HepG2 (cell line): ENCODE measurements around the gene SULT2A1. TPM values are rescaled to one million over a fixed set of nuclear protein-coding genes. Genes with fewer than 3 reads are reported as not detected.

Source experiments
- DMTF1 ChIP-seq: sonication (generic); formaldehyde crosslinking; IDR thresholded peaks from 2 replicates; pipeline ENCODE4 v1.4.0; 2020; ENCODE audit warnings: mild to moderate bottlenecking, missing genetic modification reagents
- FLYWCH1 ChIP-seq: sonication (generic); formaldehyde crosslinking; IDR thresholded peaks from 2 replicates; pipeline ENCODE4 v1.8.1; 2023; ENCODE audit warnings: mild to moderate bottlenecking, missing genetic modification reagents
- HNRNPH1 ChIP-seq: fragments of 200-400 bp; formaldehyde crosslinking; optimal IDR thresholded peaks from 2 replicates; pipeline ENCODE3; 2017; ENCODE audit warnings: mild to moderate bottlenecking, low read depth, low read length
- HOMEZ ChIP-seq: IDR thresholded peaks from 2 replicates; pipeline ENCODE4 v1.6.1; 2016; ENCODE audit warnings: low read depth
- MIER3 ChIP-seq: IDR thresholded peaks from 2 replicates; pipeline ENCODE4 v1.6.1; 2016; ENCODE audit warnings: missing compliant biosample characterization, borderline replicate concordance
- NRL ChIP-seq: sonication (generic); formaldehyde crosslinking; IDR thresholded peaks from 2 replicates; pipeline ENCODE4 v1.5.0; 2020; ENCODE audit warnings: missing genetic modification reagents, mild to moderate bottlenecking, moderate library complexity, borderline replicate concordance
- POGK ChIP-seq: sonication (generic); formaldehyde crosslinking; conservative IDR thresholded peaks from 2 replicates; pipeline ENCODE4 v1.8.0; 2022; ENCODE audit warnings: mild to moderate bottlenecking, moderate library complexity, missing genetic modification reagents
- RAD21 ChIP-seq: fragments of 450-650 bp; formaldehyde crosslinking; IDR thresholded peaks from 2 replicates; pipeline ENCODE4 v1.5.0; 2020; ENCODE audit warnings: mild to moderate bottlenecking
- SATB2 ChIP-seq: sonication (generic); formaldehyde crosslinking; IDR thresholded peaks from 2 replicates; pipeline ENCODE4 v1.5.0; 2020; ENCODE audit warnings: missing genetic modification reagents
- SIX1 ChIP-seq: sonication (generic); formaldehyde crosslinking; IDR thresholded peaks from 2 replicates; pipeline ENCODE4 v1.4.0; 2020; ENCODE audit warnings: missing genetic modification reagents, borderline replicate concordance
- THAP9 ChIP-seq: sonication (generic); formaldehyde crosslinking; IDR thresholded peaks from 2 replicates; pipeline ENCODE4; 2020; ENCODE audit warnings: missing genetic modification reagents, mild to moderate bottlenecking, borderline replicate concordance
- ZBTB14 ChIP-seq: sonication (generic); formaldehyde crosslinking; IDR thresholded peaks from 2 replicates; pipeline ENCODE4 v1.4.0; 2020; ENCODE audit warnings: missing genetic modification reagents
- ZBTB49 ChIP-seq: sonication (generic); formaldehyde crosslinking; IDR thresholded peaks from 2 replicates; pipeline ENCODE4 v1.4.0; 2020; ENCODE audit warnings: missing genetic modification reagents, borderline replicate concordance
- ZNF383 ChIP-seq: sonication (generic); formaldehyde crosslinking; IDR thresholded peaks from 2 replicates; pipeline ENCODE4 v1.4.0; 2020; ENCODE audit warnings: missing genetic modification reagents, mild to moderate bottlenecking, borderline replicate concordance
- ZNF431 ChIP-seq: sonication (generic); formaldehyde crosslinking; IDR thresholded peaks from 2 replicates; pipeline ENCODE4 v1.9.0; 2022; ENCODE audit warnings: missing genetic modification reagents, low read depth, mild to moderate bottlenecking, borderline replicate concordance
- ZNF607 ChIP-seq: sonication (generic); formaldehyde crosslinking; IDR thresholded peaks from 2 replicates; pipeline ENCODE4 v1.5.1; 2020; ENCODE audit warnings: missing genetic modification reagents, mild to moderate bottlenecking, borderline replicate concordance
- ZNF678 ChIP-seq: sonication (generic); formaldehyde crosslinking; IDR thresholded peaks from 2 replicates; pipeline ENCODE4 v1.4.0; 2020; ENCODE audit warnings: mild to moderate bottlenecking, missing genetic modification reagents
- polyA plus RNA-seq, 8 experiments: library from polyadenylated mRNA; depleted of rRNA in 3 of 8; stranded (reverse) in 7 of 8; unstranded in 1 of 8; fragments of >200 nt; fragmentation: Illumina TruSeq in 4 of 8; extraction: Trizol in 4 of 8; gene quantifications; 2 replicates each; pipeline versions ENCODE4 v1.2.1 to v1.2.3, GENCODE V29; 2011 to 2016; ENCODE audit warnings: low read depth in 4 of 8, missing spikeins in 1 of 8, mixed read lengths in 1 of 8; ENCODE audit not compliant: insufficient read depth in 1 of 8
- total RNA-seq, 5 experiments: library from RNA; depleted of rRNA; stranded (reverse); fragments of >200 nt; fragmentation: Illumina TruSeq; extraction: Trizol; gene quantifications; 2 replicates each; pipeline ENCODE4 v1.2.3, GENCODE V29; 2016; ENCODE audit warnings: low read depth in 1 of 5

Gene SULT2A1
- total and polyA plus RNA-seq, 2 of the 13 experiments (the other 11 are each of a cell fraction or from before 2014, with no cell fraction given): 137 to 193 TPM

GRCh38 chr19:47886010-47886559 is at the start of gene SULT2A1 (continued):
- TF ChIP-seq ZBTB49 (CRISPR knock-in tag) (no peak), HOMEZ (CRISPR knock-in tag) (peak; percentile 90; the same call in 1 of the 2 replicates), ZBTB14 (CRISPR knock-in tag) (no peak), NRL (CRISPR knock-in tag) (no peak), DMTF1 (CRISPR knock-in tag) (no peak), ZNF383 (CRISPR knock-in tag) (no peak), FLYWCH1 (CRISPR knock-in tag) (no peak), SATB2 (no peak), ZNF607 (CRISPR knock-in tag) (no peak), MIER3 (peak; percentile 81; the same call in 1 of the 2 replicates), HNRNPH1 (no peak), ZNF678 (CRISPR knock-in tag) (no peak), SIX1 (CRISPR knock-in tag) (peak; percentile 98), THAP9 (CRISPR knock-in tag) (no peak), RAD21 (no peak), ZNF431 (CRISPR knock-in tag) (no peak), POGK (no peak)
